ENCODE data around the gene FBLL1. TPM values are rescaled to one million over a fixed set of nuclear protein-coding genes. Genes with fewer than 3 reads are reported as not detected.

The FBLL1 gene
- total RNA-seq: 0.33 and 0.75 TPM in 2 replicates

GRCh38 chr5:168528521-168529373, at the start of gene FBLL1:
TSS of gene FBLL1 (plus strand) at chr5:168529305. CDS start at chr5:168529505, 200 bp downstream.

GRCh38 chr5:168486136-168486879, 42.8 kb upstream of the FBLL1 start, which contains the start of gene RARS1:
TSS of gene RARS1 (plus strand) at chr5:168486471. CDS start at chr5:168486499, 28 bp downstream.

GRCh38 chr5:168578538-168579487, 49.7 kb downstream of the FBLL1 start, which contains the start of gene PANK3:
TSS of gene PANK3 (minus strand) at chr5:168579368. CDS start at chr5:168579283, 85 bp downstream.

Other genes with a start within 250 kb of the FBLL1 start
- 0.33 TPM in 1 of 2 replicates, not detected in the other for gene WWC1, start 237.7 kb upstream of the FBLL1 start, total RNA-seq
- gene RARS1, start 42.8 kb upstream of the FBLL1 start, total RNA-seq: 187 and 243 TPM in 2 replicates
- 48.3 and 54.6 TPM in 2 replicates for gene PANK3, start 50.1 kb downstream of the FBLL1 start, total RNA-seq

All from uterine smooth muscle cell (primary cell).